Activated naive CD8-positive, alpha-beta T cell treated with anti-CD3 and anti-CD28 coated beads for 36 hours (primary cell): ENCODE measurements around the gene DGCR6. TPM values are rescaled to one million over a fixed set of nuclear protein-coding genes. Genes with fewer than 3 reads are reported as not detected.
"Not testable (repeated sequence)": the region's sequence is repeated elsewhere in the genome, so short reads cannot be mapped to it uniquely, and the experiment has no call there.

Source experiments
- DNase-seq: peaks from one replicate; pipeline ENCODE4 v3.0.0; 2021
- H3K27ac Mint-ChIP-seq: one replicate; pipeline ENCODE4 v1.8.0; 2022; ENCODE audit warnings: mild to moderate bottlenecking, moderate library complexity, mixed read lengths
- H3K27me3 Mint-ChIP-seq: one replicate; pipeline ENCODE4 v1.8.0; 2022; ENCODE audit warnings: mild to moderate bottlenecking, mixed read lengths
- H3K36me3 Mint-ChIP-seq: one replicate; pipeline ENCODE4 v1.8.0; 2021; ENCODE audit warnings: mild to moderate bottlenecking, mixed read lengths
- H3K4me1 Mint-ChIP-seq: one replicate; pipeline ENCODE4 v1.8.0; 2021; ENCODE audit warnings: mixed read lengths
- H3K4me3 Mint-ChIP-seq: one replicate; pipeline ENCODE4 v1.8.0; 2022; ENCODE audit warnings: mild to moderate bottlenecking, moderate library complexity, mixed read lengths
- H3K9me3 Mint-ChIP-seq: one replicate; pipeline ENCODE4 v1.8.0; 2022; ENCODE audit warnings: mixed read lengths
- total RNA-seq, 2 experiments: library from RNA; stranded (reverse); gene quantifications; one replicate each; pipeline ENCODE4 v1.2.3, GENCODE V29; 2021

Gene DGCR6
- total RNA-seq, 2 experiments from 2014 or later: 0.68 to 2.1 TPM

DNA sequence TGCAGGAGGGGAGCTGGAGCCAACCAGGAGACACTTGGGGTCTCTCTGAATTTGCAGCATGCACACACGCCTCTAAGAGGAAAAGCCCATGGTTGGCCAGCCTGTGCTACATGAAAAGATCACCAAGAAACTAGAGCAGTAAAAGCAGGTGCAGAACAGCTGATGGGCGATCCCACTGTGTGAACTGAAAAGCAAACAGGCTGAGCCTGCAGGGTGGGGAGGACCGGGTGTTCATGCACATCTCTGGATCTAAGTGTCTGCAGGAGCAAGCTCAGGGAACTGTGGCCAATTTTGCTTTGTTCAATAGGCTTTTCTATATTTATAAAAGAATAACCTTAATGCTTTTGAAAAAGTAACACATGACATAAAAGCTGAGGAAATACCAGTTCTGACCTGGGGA lies 11.7 kb downstream of the DGCR6 start:
- not testable (repeated sequence) for H3K27ac Mint-ChIP-seq, H3K36me3 Mint-ChIP-seq, DNase-seq, H3K27me3 Mint-ChIP-seq, H3K9me3 Mint-ChIP-seq, H3K4me3 Mint-ChIP-seq, H3K4me1 Mint-ChIP-seq

DNA sequence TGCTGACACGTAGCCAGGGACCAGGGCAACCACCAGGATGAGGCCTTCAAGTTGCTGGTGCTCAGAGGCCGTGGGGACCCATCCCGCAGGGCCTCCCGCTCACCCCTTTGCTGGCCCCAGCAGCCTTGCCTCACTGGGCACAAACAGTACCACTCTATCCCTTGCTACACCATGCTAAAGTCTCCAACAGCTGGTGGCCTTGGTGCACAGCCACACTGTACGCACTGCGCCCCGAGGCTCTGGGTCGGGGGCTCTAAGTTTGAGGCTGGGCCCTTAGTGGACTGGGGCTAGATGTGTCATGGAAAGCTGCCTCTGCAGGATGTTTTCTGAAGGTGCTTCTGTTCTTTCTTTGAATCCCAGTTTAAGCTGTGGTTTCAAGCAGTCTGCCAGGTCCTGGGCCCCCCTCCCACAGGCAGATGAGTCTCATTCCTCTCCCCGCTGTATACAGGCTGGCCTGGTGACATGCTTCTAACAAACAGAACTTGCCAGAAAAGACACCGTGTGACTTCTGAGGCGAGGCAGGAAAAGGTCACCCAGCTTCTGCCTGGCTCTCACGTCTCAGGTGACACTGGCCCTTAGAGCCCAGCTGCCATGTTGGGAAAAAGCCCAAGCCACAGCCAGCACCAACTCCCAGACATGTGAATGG lies 14.3 kb downstream of the DGCR6 start:
- not testable (repeated sequence) for H3K4me3 Mint-ChIP-seq, H3K27ac Mint-ChIP-seq, H3K36me3 Mint-ChIP-seq, H3K4me1 Mint-ChIP-seq, DNase-seq, H3K27me3 Mint-ChIP-seq, H3K9me3 Mint-ChIP-seq

DNA sequence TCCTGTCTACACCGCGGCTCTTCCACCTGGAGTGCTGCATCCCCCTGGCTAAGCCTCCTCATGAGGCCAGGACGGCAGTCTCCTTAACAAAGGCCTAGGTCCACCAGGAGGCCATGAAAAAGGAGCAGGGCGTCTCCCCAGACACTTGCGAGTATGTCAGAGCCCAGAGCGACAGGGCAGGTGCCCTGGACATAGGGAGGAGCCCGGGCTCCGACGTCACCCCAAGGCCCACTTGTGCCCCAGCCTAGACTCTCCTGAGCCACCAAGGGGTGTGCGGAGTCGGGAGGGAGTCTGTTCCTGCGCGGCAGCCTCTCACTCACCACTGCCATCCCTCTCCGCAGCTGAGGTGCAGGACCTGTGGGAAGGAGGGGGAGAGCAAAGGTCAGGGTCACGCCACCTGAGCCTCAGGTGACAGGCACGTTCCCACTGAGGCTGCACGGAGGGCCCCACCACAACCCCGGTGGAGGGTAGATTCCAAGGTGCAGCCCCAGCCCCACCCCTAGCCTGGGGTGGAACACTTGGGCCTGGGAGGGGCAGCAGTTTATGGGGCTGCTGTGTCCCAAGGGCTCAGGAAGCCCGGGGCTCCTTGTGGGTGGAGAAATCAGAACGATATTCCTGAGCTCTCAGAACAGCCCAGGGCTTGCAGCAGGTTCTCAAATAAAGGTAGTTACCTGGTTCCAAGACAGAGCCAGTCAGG lies 19.4 kb downstream of the DGCR6 start:
- no peaks in the 10 kb centered on the region for H3K27me3 Mint-ChIP-seq
- no peaks in the 10 kb centered on the region for H3K4me1 Mint-ChIP-seq
- H3K4me3 Mint-ChIP-seq: no peak overlapping the region
- H3K27ac Mint-ChIP-seq: no peak overlapping the region
- no peaks in the 10 kb centered on the region for H3K36me3 Mint-ChIP-seq
- no peaks in the 10 kb centered on the region for H3K9me3 Mint-ChIP-seq
- DNase-seq: no peak

DNA sequence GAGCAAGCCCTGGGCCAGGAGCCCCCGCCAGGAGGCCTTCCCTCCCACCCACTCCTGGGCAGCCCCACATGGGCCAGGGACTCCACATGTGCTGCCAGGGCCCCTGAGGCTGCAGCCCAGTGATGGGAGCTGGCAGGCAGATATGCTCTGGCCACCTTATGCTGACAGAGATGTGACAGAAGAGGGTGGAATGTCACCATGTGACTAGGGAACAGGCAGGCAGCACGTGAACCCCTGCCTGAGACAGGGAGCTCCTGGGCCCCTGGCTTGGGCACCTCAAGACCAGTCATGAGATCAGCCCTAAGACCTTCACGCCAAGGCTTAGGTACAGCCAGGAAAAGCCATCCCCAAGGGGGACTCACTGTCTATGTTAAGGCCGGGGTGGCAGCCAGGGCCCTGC lies 20.9 kb downstream of the DGCR6 start:
- Mint-ChIP-seq H3K27ac (no peak overlapping the region), H3K9me3 (no peaks in the 10 kb centered on the region), H3K36me3 (no peaks in the 10 kb centered on the region), H3K27me3 (no peaks in the 10 kb centered on the region), H3K4me3 (no peak overlapping the region), H3K4me1 (no peaks in the 10 kb centered on the region)
- no peak for DNase-seq

DNA sequence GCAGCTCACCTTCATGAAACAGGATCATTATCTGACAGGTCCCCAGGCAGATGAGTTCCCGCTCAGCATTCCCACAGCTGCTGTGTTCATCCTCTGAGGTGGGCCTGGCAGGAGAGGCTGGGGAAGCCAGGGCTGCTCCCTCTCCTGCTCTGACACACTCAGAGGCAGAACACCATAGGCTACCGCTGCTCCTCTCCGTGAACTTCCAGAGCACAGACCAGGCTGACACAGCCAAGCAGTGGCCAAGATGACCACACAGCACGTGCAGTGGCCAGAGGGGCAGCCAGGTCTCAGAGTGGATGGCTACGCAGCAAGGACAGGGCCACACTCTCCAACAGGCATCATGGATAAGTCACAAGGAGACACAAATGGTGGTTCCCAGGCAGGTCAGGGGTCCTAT lies 21.5 kb downstream of the DGCR6 start:
- H3K4me1 Mint-ChIP-seq: no peaks in the 10 kb centered on the region
- H3K27ac Mint-ChIP-seq: no peak overlapping the region
- H3K27me3 Mint-ChIP-seq: no peaks in the 10 kb centered on the region
- DNase-seq: no peak
- no peak overlapping the region for H3K4me3 Mint-ChIP-seq
- no peaks in the 10 kb centered on the region for H3K36me3 Mint-ChIP-seq
- H3K9me3 Mint-ChIP-seq: no peaks in the 10 kb centered on the region

DNA sequence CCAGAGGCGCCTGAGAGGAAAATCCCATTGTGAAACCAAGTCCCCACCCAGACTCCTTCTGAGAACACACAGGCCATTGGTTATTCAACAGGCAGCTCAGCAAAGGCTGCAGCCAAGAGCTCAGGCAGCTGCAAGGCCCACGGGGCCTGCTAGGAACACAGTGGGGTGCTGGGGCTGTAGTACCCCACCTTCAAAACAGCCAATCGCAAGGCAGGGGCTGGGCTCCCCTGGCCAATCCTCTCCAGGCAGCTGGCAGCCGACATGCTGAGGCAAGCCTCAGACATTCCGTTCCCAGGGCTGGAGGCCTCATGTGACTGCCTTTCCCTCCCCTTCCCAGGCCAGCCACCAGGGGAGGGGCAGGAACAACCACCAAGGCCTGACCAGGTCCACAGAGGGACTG lies 23.3 kb downstream of the DGCR6 start:
- no peak overlapping the region for H3K27ac Mint-ChIP-seq
- DNase-seq: no peak
- H3K4me3 Mint-ChIP-seq: no peak overlapping the region
- H3K9me3 Mint-ChIP-seq: no peaks in the 10 kb centered on the region
- no peaks in the 10 kb centered on the region for H3K4me1 Mint-ChIP-seq
- H3K27me3 Mint-ChIP-seq: no peaks in the 10 kb centered on the region
- H3K36me3 Mint-ChIP-seq: no peaks in the 10 kb centered on the region

DNA sequence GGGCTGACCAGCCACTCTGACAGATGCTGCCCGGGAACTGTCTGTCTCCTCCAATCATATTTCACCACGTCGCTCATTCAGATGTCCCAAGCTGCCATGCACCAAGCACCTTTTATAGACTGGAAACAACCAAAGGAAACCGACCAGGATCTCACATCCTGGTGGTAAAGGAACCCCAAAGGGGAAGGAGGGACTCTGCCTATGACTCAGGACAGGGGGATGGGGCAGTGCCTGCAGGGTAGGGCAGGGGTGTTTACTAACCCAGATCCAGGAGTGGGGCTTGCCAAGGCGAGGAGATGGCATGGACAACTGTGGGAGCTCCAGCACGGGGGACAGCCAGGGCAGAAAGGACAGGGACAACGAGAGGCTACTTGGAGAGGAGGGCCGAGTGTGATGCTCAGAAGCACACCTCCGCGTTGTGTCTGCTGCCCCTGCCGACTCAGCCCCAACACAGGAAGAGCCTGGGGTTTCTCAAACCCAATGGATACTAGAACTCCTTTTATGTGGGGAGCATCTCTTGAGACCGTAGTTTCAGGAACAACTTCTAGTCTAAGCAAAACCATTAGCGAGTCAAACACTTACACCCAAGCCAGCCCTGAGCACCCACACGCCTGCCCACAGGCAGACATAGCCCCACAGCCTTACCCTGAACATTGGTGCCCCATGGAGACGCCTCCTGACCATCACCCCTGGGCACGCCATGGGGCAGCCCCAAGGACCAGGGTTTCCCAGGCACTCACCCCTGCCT lies 26.0 kb downstream of the DGCR6 start:
- Mint-ChIP-seq H3K9me3 (no peaks in the 10 kb centered on the region), H3K36me3 (no peaks in the 10 kb centered on the region), H3K4me3 (no peak overlapping the region), H3K4me1 (no peaks in the 10 kb centered on the region), H3K27ac (no peak overlapping the region), H3K27me3 (no peaks in the 10 kb centered on the region)
- no peak for DNase-seq

DNA sequence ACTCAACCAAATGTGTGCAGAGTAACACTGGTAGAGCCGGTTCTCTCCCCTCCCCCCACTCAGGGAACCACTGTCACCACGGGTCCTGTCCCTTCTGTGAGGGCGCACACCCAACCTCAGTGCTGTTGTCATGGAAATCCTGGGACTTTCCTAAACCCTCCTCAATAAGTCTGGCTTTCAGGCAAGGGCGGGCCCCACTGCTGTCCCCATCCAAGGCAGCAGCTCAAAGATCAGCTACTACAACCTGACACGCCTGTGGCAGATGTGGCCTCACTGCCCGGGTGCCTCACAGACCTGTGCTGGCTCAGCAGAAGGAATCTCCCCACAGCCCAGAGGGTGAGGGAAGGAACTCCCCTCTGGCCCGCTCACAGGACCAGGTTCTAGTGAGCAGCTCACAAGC lies 27.8 kb downstream of the DGCR6 start:
- Mint-ChIP-seq H3K27ac (no peak overlapping the region), H3K4me3 (no peak overlapping the region), H3K4me1 (no peaks in the 10 kb centered on the region), H3K9me3 (no peaks in the 10 kb centered on the region), H3K27me3 (no peaks in the 10 kb centered on the region), H3K36me3 (no peaks in the 10 kb centered on the region)
- no peak for DNase-seq

DNA sequence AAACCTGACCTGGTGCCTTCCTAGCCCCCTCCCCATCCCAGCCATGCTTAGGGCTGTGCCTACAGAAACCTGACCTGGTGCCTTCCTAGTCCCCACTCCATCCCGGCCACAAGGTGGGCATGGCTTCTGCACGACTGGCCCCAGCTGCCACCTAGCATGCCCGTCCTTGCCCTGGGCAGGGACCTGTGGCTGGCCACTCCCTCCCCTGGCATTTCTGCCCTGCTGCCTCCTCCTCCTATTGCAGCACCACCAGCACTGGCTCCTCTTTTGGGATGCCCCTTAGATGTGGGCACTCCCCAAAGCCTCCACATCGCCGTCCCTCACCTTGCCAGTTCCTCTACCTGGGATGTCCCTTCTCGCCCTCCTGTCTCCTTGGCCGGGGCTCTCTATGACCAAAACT lies 28.6 kb downstream of the DGCR6 start:
- H3K27me3 Mint-ChIP-seq, H3K4me1 Mint-ChIP-seq, H3K9me3 Mint-ChIP-seq, DNase-seq, H3K27ac Mint-ChIP-seq, H3K4me3 Mint-ChIP-seq, H3K36me3 Mint-ChIP-seq: not testable (repeated sequence)

DNA sequence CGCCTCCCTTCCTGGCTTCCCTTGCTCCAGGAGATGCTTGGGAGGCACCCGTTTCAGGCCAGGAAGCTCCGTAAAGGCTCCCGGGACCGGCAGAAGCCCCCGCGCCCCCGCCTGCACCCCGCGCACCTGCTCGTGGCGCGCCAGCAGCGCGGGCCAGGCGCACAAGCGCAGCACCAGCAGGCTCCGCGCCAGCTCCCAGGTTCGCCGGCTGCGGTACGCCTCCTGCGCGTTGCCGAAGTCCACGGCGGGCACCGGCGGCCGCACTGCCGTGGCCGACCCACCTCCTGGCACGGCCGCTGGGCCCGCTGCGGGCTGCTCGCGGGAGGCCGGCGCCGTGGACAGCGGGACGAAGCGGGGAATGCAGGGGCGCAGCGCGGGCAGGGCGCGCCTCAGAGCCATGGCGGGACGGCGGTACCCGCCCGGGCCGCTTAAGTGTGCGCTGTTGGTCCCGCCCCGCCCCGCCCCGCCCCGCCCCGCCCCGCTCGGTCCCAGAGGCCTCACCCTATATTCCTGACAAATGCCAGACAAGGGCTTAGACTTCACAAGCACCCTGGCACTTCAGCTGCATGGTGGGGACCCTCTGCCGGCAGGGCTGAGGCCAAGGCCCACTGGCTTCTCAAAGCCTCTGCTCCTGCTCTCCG lies 29.9 kb downstream of the DGCR6 start, which contains the start of gene PRODH:
Gene PRODH (minus strand): TSS at position 405 of the 641 bp plus-strand sequence. CDS start 6 bp downstream, at position 399.
- Mint-ChIP-seq H3K4me1 (no peaks in the 10 kb centered on the region), H3K27me3 (no peaks in the 10 kb centered on the region), H3K4me3 (no peak within 1 kb of the TSS), H3K9me3 (no peaks in the 10 kb centered on the region), H3K27ac (no peak within 1 kb of the TSS), H3K36me3 (no peaks in the 10 kb centered on the region)
- DNase-seq: no peak

DNA sequence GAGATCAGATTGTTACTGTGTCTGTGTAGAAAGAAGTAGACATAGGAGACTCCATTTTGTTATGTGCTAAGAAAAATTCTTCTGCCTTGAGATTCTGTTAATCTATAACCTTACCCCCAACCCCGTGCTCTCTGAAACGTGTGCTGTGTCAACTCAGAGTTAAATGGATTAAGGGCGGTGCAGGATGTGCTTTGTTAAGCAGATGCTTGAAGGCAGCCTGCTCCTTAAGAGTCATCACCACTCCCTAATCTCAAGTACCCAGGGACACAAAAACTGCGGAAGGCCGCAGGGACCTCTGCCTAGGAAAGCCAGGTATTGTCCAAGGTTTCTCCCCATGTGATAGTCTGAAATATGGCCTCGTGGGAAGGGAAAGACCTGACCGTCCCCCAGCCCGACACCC lies 32.6 kb downstream of the DGCR6 start:
- H3K4me1 Mint-ChIP-seq, H3K27ac Mint-ChIP-seq, DNase-seq, H3K36me3 Mint-ChIP-seq, H3K27me3 Mint-ChIP-seq, H3K4me3 Mint-ChIP-seq, H3K9me3 Mint-ChIP-seq: not testable (repeated sequence)

DNA sequence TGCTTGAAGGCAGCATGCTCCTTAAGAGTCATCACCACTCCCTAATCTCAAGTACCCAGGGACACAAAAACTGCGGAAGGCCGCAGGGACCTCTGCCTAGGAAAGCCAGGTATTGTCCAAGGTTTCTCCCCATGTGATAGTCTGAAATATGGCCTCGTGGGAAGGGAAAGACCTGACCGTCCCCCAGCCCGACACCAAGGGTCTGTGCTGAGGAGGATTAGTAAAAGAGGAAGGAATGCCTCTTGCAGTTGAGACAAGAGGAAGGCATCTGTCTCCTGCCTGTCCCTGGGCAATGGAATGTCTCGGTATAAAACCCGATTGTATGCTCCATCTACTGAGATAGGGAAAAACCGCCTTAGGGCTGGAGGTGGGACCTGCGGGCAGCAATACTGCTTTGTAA lies 41.0 kb downstream of the DGCR6 start:
- not testable (repeated sequence) for H3K36me3 Mint-ChIP-seq, H3K9me3 Mint-ChIP-seq, DNase-seq, H3K4me3 Mint-ChIP-seq, H3K4me1 Mint-ChIP-seq, H3K27ac Mint-ChIP-seq
- H3K27me3 Mint-ChIP-seq: peaks cover 19% of the 10 kb centered on the region

DNA sequence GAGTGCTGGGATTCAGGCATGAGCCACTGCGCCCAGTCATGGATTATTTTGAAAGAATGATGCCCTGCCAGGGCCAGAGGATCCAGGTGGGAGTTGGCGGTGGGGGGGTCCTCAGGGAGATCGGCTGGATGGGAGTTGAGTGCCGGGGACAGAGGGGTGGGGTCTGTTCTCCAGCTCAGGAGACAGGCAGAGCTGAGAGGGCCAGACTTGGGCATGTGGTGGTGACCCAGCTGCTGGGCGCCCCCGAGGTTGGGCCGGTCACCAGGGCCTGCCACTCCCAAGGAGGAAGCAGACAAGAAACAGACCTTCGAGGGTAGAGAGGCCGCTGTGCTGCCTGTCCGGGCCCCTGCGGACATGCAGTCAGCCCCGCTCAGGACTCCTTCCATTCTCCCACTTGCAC lies 41.8 kb downstream of the DGCR6 start:
- no peaks in the 10 kb centered on the region for H3K36me3 Mint-ChIP-seq
- no peaks in the 10 kb centered on the region for H3K4me1 Mint-ChIP-seq
- no peak overlapping the region for H3K27ac Mint-ChIP-seq
- no peaks in the 10 kb centered on the region for H3K9me3 Mint-ChIP-seq
- no peak overlapping the region for H3K4me3 Mint-ChIP-seq
- DNase-seq: no peak
- H3K27me3 Mint-ChIP-seq: peaks cover 19% of the 10 kb centered on the region

DNA sequence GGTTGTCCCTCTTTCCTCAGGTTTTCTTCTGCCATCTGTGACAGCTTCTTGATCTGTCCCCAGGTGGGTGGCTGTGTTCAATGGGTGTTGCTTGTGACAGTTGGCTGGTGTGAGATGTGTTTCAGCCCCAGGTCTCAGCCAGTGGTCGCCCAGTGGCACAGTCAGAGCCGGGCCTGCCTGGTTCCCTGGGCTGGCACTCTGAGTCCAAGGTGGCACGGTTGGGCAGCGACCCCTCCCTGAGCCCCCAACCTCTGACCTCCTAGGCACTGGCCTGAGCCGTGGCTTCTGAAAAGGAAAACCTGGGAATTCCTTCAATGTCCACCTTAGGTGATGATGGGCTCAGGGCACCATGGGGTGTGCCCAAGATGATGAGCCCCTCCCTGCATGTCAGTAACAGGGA lies 44.0 kb downstream of the DGCR6 start:
- H3K27ac Mint-ChIP-seq: no peak overlapping the region
- H3K27me3 Mint-ChIP-seq: peaks cover 22% of the 10 kb centered on the region
- no peaks in the 10 kb centered on the region for H3K36me3 Mint-ChIP-seq
- H3K4me3 Mint-ChIP-seq: no peak overlapping the region
- no peaks in the 10 kb centered on the region for H3K9me3 Mint-ChIP-seq
- H3K4me1 Mint-ChIP-seq: no peaks in the 10 kb centered on the region
- no peak for DNase-seq

DNA sequence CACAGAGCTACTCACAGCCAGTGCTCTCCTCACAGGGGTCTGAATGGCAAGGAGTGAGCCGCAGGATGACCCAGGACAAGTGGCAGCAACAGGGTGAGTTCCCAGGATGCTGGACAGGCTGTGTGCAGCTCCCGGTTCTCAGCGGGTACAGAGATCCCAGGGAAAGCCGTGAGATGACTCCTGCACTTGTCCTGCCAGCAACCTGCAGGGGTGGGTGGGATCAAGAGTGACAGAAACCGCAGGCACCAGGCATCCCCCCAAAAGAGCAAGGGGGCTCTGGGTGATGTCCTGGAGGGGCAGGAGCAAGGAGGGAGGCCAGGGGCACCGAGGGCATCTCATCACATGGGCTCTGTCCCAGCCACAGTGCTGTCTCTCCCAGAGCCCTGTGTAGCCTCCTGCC lies 45.9 kb downstream of the DGCR6 start:
- Mint-ChIP-seq H3K4me3 (no peak overlapping the region), H3K27me3 (peaks cover 22% of the 10 kb centered on the region), H3K9me3 (no peaks in the 10 kb centered on the region), H3K4me1 (no peaks in the 10 kb centered on the region), H3K36me3 (no peaks in the 10 kb centered on the region), H3K27ac (no peak overlapping the region)
- DNase-seq: no peak
